SW480 (cell line): ENCODE measurements around the gene PQBP1.
A peak's percentile ranks its signal among the peaks of the same experiment; 100 is the strongest.
"Not testable (repeated sequence)": the region's sequence is repeated elsewhere in the genome, so short reads cannot be mapped to it uniquely, and the experiment has no call there.

ENCODE experiments used
- DNase-seq: peaks from one replicate; pipeline ENCODE4 v3.0.0-alpha.2; 2016; ENCODE audit warnings: low spot score

PQBP1 gene

DNA sequence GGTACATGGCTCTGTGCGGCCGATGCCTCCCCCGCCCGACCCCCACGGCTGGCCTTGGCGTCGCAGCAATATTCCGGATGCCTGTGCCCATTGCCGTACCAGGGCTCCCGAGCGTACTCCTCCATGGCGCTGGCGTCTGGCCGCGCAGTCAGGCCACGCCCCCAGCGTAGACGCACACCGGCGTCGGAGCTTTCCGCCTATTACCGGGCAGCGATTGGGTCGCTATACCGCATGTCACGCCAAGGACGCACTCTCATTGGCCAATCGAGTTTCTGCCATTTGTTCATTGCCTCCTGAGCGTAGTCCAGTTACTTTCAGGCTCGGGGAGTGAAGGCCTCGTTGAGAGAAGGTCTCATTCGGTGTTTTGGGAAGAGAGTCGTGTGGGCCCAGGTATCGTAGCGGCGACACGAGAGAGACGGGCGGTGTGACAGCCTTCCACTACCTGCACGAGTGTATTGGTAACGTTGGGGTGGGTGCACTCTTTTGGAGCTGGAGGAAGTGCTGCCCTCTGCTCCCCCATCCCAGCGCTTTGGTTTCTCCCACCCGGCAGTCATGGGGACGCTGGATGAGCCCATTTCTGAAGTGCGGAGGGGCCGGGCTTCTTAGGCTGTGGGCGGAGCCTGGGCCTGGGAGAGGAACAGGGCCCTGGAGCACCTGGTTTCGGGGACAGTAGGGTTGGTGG, at the start of gene PQBP1, which contains the start of gene TIMM17B:
Gene PQBP1 (plus strand): TSS at position 306 of the 682 bp plus-strand sequence. CDS start 580 bp downstream, outside the sequence.
Gene TIMM17B (minus strand): TSS at position 144 of the 682 bp plus-strand sequence. CDS start 19 bp downstream, at position 125.
- peak; percentile 97 for DNase-seq

DNA sequence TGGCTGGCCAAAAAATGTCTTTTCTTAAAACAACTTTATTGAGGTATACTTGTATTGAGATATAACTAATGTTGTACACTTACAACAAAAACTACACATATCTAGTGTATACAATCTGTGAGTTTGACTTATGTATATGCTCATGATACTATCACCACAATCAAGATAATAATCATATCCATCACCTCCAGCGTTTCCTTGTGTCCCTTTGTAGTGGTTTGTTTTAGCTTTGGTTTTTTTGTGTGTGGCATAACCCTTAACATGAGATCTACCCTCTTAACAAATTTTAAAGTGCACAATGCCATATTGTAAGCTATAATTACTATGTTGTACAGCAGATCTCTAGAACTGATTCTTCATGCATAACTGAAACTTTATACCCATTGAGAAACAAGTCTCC, 48.9 kb upstream of the PQBP1 start:
- DNase-seq, result no peak

- no peak for DNase-seq
These were observed 44.9 kb upstream of the PQBP1 start for GRCh38 chrX:48852857-48853256.

DNA sequence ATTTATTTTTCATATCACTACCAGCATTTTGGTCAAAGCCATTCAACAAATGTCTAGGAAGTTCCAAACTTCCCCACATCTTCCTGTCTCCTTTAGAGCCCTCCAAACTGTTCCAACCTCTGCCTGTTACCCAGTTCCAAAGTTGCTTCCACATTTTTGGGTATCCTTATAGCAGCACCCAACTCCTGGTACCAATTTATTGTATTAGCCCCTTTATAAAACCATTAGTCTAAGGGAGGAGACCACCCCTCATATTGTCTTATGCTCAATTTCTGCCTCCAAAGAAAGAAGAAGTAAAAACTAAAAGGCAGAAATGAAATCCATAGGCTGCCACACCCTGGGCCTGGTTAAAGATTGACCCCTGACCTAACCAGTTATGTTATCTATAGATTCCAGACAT, 44.2 kb upstream of the PQBP1 start:
- not testable (repeated sequence) for DNase-seq

- DNase-seq, result not testable (repeated sequence)
These were observed 43.5 kb upstream of the PQBP1 start for GRCh38 chrX:48854121-48854804.

DNA sequence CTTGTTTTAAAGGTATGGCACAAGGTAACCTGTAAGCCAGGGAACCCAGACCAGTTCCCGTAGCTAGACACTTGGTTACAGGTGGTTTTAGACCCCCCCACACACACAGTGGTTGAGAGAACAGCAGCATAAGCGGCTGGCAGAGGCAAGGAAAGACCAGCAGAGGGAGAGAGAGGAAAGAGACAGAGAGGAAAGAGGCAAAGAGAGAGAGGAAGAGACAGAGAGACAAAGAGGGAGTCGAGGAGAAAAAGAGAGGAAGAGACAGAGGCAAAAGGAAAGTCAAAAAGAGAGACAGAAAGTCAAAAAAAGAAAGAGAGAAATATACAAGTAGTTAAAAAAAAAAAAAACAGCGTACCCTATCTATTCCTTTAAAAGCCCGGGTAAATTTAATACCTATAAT, 42.8 kb upstream of the PQBP1 start:
- DNase-seq, result peak; percentile 33

GRCh38 chrX:48864210-48864609, 33.5 kb upstream of the PQBP1 start:
- peak; percentile 75 for DNase-seq

- not testable (repeated sequence) for DNase-seq
These were observed 25.7 kb upstream of the PQBP1 start for GRCh38 chrX:48872017-48872416.

GRCh38 chrX:48876944-48877343, 20.8 kb upstream of the PQBP1 start:
- DNase-seq, result not testable (repeated sequence)

GRCh38 chrX:48883729-48884128, 14.0 kb upstream of the PQBP1 start:
- peak; percentile 21 for DNase-seq

DNA sequence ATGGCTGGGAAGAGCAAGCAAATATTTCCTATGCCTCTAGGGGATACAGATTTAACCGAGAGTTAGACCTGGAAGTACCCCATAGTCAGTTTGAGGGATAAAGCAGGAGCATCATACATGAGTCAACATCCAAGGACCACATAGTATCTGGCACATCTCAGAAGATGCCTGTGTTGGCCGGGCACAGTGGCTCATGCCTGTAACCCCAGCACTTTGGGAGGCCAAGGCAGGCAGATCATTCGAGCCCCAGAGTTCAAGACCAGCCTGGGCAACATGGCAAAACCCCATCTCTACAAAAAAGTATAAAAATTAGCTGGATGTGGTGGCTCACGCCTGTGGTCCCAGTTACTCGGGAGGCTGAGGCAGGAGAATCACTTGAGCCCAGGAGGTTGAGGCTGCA, 11.1 kb upstream of the PQBP1 start:
- not testable (repeated sequence) for DNase-seq

DNA sequence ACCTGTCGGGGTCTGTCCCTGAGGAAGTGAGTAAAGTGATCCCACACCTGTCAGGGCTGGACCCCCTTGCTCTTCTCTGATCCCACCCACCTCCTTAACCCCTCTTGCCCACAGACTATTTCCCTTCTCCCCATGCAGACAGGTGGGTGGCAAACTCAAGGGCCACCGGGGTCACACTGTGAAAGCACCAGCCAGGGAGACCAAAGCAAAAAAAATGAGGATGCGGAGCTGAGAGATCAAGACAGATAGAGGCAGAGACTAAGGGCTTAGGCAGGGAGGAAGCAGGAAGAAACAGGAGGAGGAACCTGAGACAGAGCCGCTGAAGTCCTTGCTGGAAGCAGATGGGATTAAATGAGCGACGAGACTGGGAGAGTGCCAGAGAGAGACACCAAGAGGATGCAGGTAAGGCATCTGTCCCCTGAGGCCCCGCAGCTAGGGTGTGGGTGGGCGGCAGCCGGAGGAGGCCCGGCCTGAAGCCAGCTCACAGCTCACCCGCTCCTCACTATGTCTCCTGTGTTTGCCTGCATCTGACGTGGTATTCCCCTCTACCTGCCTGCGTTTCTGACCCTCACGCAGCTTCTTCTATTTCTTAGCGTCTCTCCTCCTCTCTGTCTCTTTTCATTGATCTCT, 7.3 kb upstream of the PQBP1 start:
- DNase-seq, result peak; percentile 53

DNA sequence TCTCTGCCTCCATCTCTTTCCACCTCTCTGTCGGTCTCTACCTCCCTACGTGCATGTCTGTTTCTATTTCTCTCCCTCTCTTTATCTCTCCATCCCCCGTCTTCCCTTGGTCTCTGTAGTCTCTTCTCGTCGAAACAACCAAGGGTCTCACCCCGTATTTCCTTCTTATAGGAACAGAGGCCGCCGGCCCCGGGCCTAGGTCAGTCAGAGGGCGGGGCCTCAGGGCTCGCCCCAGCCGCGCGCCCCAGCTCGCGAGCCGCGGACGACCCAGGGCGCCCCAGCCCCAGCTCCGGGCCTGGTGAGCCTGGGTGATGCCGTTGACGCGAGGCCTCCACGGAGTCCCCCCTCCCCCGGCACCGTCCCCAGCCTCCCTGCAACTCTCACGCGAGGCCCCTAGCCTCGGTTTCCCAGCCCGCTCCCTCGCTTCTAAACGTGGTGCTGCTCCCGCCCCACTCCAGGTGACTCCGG, 6.8 kb upstream of the PQBP1 start:
- peak; percentile 44 for DNase-seq

DNA sequence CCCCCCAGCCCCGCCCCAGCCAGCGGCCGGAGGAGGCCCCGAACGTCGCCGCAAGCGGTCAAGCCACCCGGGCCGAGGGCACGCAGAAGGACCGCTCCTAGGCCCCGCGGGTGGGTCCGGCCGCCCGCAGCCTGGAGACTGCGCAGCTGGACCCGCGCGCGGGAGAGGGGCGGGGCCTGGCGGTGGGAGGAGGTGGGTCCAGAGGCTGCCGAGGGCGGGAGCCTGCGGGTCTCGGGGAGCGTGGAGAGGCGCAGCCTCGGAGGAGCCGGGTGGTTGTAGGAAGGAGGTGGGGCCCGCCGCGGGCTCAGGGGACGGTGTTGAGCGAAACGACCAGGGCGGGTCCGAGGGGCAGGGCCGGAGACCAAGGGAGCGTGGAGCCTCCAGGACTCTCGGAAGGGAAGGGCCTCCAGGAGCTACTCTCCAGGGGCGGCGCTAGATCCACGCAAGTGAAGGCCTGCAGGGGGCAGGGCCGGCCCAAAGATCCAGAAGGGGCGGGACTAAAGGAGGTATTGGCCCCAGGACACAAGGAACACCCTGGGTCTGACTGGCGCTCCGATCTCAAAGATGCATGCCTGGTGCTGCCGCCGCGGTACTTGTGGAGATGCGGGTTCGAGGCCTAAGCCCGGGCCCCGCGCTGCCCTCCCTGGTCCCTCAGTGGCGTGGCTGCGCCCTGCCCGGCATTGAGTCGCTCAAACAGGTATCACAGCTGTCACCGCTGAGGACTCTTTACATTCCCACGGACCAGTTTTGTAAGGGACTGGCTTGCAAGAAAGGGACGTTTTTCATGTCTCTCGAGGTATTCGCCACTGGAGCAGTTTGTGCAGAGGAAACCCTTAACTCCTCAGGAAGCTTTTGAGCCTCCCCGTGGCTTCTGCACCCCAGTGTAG, 6.1 kb upstream of the PQBP1 start:
- DNase-seq, result peak; percentile 90

DNA sequence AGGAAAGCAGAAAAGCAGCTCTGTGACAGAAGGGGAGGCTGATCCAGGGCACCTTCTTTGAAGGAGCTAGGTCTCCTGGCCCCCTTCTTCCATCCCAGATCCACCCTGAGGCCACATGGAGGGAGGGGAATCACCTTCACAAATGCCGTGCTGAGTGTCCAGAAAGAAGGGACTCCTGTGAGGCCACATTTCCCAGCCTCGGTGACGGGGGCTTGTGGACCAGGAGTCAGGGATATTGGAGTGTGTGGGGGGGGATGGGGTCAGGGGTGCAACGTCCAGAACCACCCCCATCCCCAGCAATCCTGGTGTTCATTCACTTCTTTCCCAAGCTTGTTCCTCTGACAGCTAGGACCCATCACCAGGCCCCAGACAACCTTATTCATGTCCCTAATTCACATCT, 4.8 kb upstream of the PQBP1 start:
- no peak for DNase-seq

- no peak for DNase-seq
These were observed 4.0 kb upstream of the PQBP1 start for GRCh38 chrX:48893556-48894348.

DNA sequence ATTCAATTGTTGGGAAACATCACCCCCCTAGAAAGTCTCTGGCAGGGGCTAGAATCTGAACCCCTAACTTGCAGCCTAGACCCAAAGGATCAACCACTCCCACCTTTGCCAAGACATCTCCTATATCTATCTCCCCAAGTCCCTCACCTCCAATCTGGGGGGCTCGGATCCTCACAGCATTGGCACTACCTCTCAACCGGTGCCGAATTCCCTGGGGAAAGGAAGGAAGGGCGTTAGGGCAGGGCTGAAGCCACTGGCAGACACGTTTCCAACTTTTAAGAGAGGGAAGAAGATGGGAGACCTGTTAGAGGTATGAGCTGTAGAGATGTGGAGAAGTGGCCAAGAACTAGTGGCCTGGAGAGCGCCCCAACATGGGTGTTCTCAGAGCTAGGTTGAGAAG, 2.8 kb upstream of the PQBP1 start:
- no peak for DNase-seq

- DNase-seq, result peak; percentile 24
These were observed 1.1 kb upstream of the PQBP1 start for GRCh38 chrX:48896611-48897011.

- peak; percentile 89 for DNase-seq
These were observed 539 bp upstream of the PQBP1 start for GRCh38 chrX:48897157-48897624.

GRCh38 chrX:48899078-48899410, 1.3 kb downstream of the PQBP1 start:
- DNase-seq, result no peak

DNA sequence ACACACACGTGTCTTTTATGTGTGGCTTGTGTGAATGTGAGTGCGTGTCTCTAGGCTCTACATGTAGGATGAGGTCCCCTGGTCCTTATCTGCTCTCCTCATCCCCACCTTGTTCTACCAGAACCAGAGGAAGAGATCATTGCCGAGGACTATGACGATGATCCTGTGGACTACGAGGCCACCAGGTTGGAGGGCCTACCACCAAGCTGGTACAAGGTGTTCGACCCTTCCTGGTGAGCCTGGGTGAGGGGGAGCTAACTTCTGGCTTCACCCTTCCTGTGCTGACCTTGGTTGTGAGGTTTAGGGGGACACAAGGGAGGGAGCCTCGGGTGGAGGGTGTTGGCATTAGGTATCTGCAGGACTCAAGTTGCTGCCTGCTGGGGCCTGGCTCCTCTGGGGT, 3.3 kb downstream of the PQBP1 start:
- DNase-seq, result no peak
